Sigmoid colon (tissue), 7 donors: ENCODE results near the gene FHIP1B. TPM values are rescaled to one million over a fixed set of nuclear protein-coding genes. Genes with fewer than 3 reads are reported as not detected.

Source experiments
- DNase-seq: peaks from one replicate; pipeline ENCODE4 v3.0.0-alpha.2; 2019
- H3K27ac ChIP-seq, 4 donors: fragments of 200-600 bp; sonication (generic); one replicate each; pipeline ENCODE4 v1.5.1; 2016 to 2019; ENCODE audit warnings: mild to moderate bottlenecking in 1 of 4
- H3K27me3 ChIP-seq, 3 donors: fragments of 200-600 bp; sonication (generic); one replicate each; pipeline ENCODE4 v1.5.1; 2019; ENCODE audit warnings: mild to moderate bottlenecking in 1 of 3
- H3K36me3 ChIP-seq, 4 donors: fragments of 200-600 bp; sonication (generic); one replicate each; pipeline ENCODE4 v1.5.1; 2016 to 2019
- H3K4me1 ChIP-seq, 4 donors: fragments of 200-600 bp; sonication (generic); one replicate each; pipeline ENCODE4 v1.5.1; 2017 to 2019
- H3K4me3 ChIP-seq, 4 donors: fragments of 200-600 bp; sonication (generic); one replicate each; pipeline ENCODE4 v1.5.1; 2017 to 2019; ENCODE audit warnings: mild to moderate bottlenecking in 2 of 4, moderate library complexity in 1 of 4
- H3K9me3 ChIP-seq, 4 donors: fragments of 200-600 bp in 3 of 4; sonication (generic) in 3 of 4; one replicate each; pipeline versions ENCODE4 v1.5.1 to v1.6.1; 2013 to 2019
- CTCF ChIP-seq, 4 experiments: fragments of 450-650 bp in 3 of 4; fragments of 200-600 bp in 1 of 4; IDR thresholded peaks; one replicate each; pipeline ENCODE4 v1.5.1; 2016 to 2019; ENCODE audit warnings: antibody characterized with exemption in 4 of 4, mild to moderate bottlenecking in 3 of 4, moderate library complexity in 2 of 4
- EP300 ChIP-seq, 4 donors: sonication (generic); formaldehyde crosslinking; IDR thresholded peaks; one replicate each; pipeline ENCODE4 v1.6.1; 2017; ENCODE audit warnings: antibody characterized with exemption in 4 of 4
- POLR2A ChIP-seq, 2 donors: fragments of 450-650 bp; IDR thresholded peaks; one replicate each; pipeline ENCODE4 v1.6.1; 2016; ENCODE audit warnings: antibody characterized with exemption in 2 of 2, mild to moderate bottlenecking in 2 of 2, moderate library complexity in 2 of 2
- POLR2AphosphoS5 ChIP-seq, 4 donors: sonication (generic); formaldehyde crosslinking; IDR thresholded peaks; one replicate each; pipeline ENCODE4 v1.6.1; 2017; ENCODE audit warnings: antibody characterized with exemption in 4 of 4
- WGBS, 2 donors: extraction: QIAGEN DNeasy Blood & Tissue Kit; methylation state at CpG; one replicate each; pipeline ENCODE4 v1.1.7; 2013; 5-methylcytosine and 5-hydroxymethylcytosine counted together
- intact Hi-C: fragments of 100-400 bp; cut with DNase I; formaldehyde crosslinking; loops from one replicate; pipeline ENCODE4 v1.15.1; 2023
- polyA plus RNA-seq, 3 donors: library from polyadenylated mRNA; stranded (reverse); fragments of 200-250 nt; gene quantifications; one replicate each; pipeline ENCODE4 v1.2.3, GENCODE V29; 2013
- total RNA-seq, 4 donors: library from RNA; depleted of rRNA; stranded (reverse); fragments of >200 nt; gene quantifications; one replicate each; pipeline ENCODE4 v1.1.0, GENCODE V29; 2016
- donor health status: healthy with polysubstance abuse.
- donor health status: Bipolar disorder and iron deficiency.
- donor health status: healthy.

Gene FHIP1B
- total and polyA plus RNA-seq, 7 donors, result 21.6 to 89.0 (median 49.2) TPM

- no peaks in the 10 kb centered on the region for H3K27me3 ChIP-seq
- no peak for TF ChIP-seq POLR2AphosphoS5 (IDR thresholded peaks at IDR 0.05)
- TF ChIP-seq CTCF (IDR thresholded peaks at IDR 0.05), result no peak
- no peak for TF ChIP-seq EP300 (IDR thresholded peaks at IDR 0.05)
- TF ChIP-seq POLR2A (IDR thresholded peaks at IDR 0.05), result no peak
- no peak overlapping the region for H3K4me3 ChIP-seq
- H3K27ac ChIP-seq, result no peak overlapping the region
- H3K9me3 ChIP-seq, result no peaks in the 10 kb centered on the region
- DNase-seq, result no peak
- peaks cover 19 to 55% (median 34%) of the 10 kb centered on the region in 4 donors for H3K36me3 ChIP-seq
- 95 to 97% methylated on average over 17 of the region's 17 CpGs for WGBS, 2 donors
- peaks cover 0 to 22% (median 12%) of the 10 kb centered on the region in 4 donors for H3K4me1 ChIP-seq
- intact Hi-C loops, result no loop called here
Measured at GRCh38 chr11:6223854-6224253, 10.6 kb downstream of the FHIP1B start.

DNA sequence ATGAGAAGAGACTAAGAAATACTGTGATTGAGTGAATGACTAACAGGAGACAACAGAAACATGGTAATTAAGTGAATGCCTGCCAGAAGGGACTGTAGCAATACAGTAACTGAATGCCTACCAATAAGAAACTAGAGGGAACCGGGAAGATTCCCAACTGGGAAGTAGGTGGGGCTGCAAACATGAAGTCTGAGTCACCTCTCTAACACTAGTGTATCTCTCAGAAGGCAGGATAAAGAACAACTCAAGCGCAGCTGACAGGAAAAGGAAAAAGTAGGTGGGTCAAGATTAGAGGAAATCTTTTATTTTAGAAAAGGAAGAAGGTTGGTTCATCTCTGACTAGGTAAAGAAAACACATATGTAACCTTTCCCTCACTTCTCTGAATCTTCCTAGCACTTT is 15.1 kb downstream of the FHIP1B start:
- Histone ChIP-seq H3K27me3 (no peaks in the 10 kb centered on the region), H3K4me3 (no peak overlapping the region), H3K4me1 (peaks cover 0 to 3% (median 0%) of the 10 kb centered on the region in 4 donors), H3K9me3 (no peaks in the 10 kb centered on the region), H3K36me3 (peaks cover 43 to 93% (median 63%) of the 10 kb centered on the region in 4 donors), H3K27ac (peak overlapping the region in 1 of 4 donors; percentile 34)
- TF ChIP-seq EP300 (IDR thresholded peaks at IDR 0.05) (no peak), POLR2A (IDR thresholded peaks at IDR 0.05) (no peak), POLR2AphosphoS5 (IDR thresholded peaks at IDR 0.05) (no peak), CTCF (IDR thresholded peaks at IDR 0.05) (no peak)
- WGBS, 2 donors, result 16 to 45% methylated on average over 2 of the region's 2 CpGs
- DNase-seq, result no peak
- intact Hi-C loops, result no loop called here

DNA sequence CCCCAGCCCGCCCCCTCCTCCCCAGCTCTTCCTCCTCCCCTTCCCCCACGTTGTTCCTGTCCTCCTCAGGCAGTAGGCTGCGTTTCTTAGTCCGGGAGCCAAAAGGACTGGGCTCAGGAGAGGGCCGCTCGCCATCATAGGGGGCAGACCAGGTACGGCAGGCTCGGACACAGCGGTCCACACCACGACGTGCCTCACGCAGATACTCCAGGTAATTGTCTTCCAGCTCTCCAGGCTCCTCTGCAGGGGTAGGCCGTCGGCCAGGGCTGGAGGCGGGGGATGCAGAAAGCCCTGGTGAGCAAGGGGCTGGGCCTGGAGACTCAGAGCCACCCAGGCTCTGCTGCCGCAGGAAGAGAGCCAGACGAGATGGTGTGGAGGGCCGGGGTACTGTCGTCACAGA is 16.7 kb downstream of the FHIP1B start:
- no peak for DNase-seq
- no peaks in the 10 kb centered on the region for H3K9me3 ChIP-seq
- 93 to 95% methylated on average over 19 of the region's 19 CpGs for WGBS, 2 donors
- intact Hi-C loops, result no loop called here
- H3K36me3 ChIP-seq, result peaks cover 30 to 93% (median 51%) of the 10 kb centered on the region in 4 donors
- H3K4me3 ChIP-seq, result no peak overlapping the region
- no peak for TF ChIP-seq POLR2A (IDR thresholded peaks at IDR 0.05)
- no peaks in the 10 kb centered on the region for H3K27me3 ChIP-seq
- H3K27ac ChIP-seq, result no peak overlapping the region
- no peaks in the 10 kb centered on the region for H3K4me1 ChIP-seq

DNA sequence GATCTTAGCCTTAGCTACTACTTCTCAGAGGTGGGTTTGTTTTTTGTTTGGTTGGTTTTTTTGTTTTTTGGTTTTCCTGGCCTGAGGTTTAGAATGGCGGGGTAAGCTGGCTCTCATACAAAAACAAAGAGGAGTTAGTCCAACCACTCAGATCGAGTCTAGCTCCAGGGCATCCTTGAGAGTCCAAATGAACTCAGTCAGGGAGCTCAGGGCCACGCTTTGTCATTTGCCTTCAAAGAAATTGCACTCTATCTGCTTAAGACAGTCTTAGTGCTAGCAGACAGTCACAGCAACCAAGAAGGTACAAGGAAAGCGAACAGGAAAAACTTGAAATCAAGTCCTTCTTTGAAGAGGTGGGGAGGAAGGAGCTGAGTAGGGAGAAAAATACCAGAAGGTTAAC is 17.9 kb downstream of the FHIP1B start:
- Histone ChIP-seq H3K27me3 (no peaks in the 10 kb centered on the region), H3K4me3 (no peak overlapping the region), H3K9me3 (no peaks in the 10 kb centered on the region), H3K36me3 (peaks cover 24 to 93% (median 45%) of the 10 kb centered on the region in 4 donors), H3K4me1 (no peaks in the 10 kb centered on the region), H3K27ac (no peak overlapping the region)
- DNase-seq, result no peak
- TF ChIP-seq EP300 (IDR thresholded peaks at IDR 0.05), result no peak
- TF ChIP-seq POLR2AphosphoS5 (IDR thresholded peaks at IDR 0.05), result no peak
- no peak for TF ChIP-seq CTCF (IDR thresholded peaks at IDR 0.05)
- no peak for TF ChIP-seq POLR2A (IDR thresholded peaks at IDR 0.05)
- intact Hi-C loops, result no loop called here
- 92 to 95% methylated on average over 4 of the region's 4 CpGs for WGBS, 2 donors

- intact Hi-C loops, result no loop called here
- 96 to 97% methylated on average over 10 of the region's 10 CpGs for WGBS, 2 donors
- TF ChIP-seq CTCF (IDR thresholded peaks at IDR 0.05) (no peak), EP300 (IDR thresholded peaks at IDR 0.05) (no peak), POLR2A (IDR thresholded peaks at IDR 0.05) (no peak), POLR2AphosphoS5 (IDR thresholded peaks at IDR 0.05) (no peak)
- no peaks in the 10 kb centered on the region for H3K27me3 ChIP-seq
- peaks cover 24 to 95% (median 54%) of the 10 kb centered on the region in 4 donors for H3K36me3 ChIP-seq
- no peaks in the 10 kb centered on the region for H3K4me1 ChIP-seq
- H3K4me3 ChIP-seq, result no peak overlapping the region
- H3K9me3 ChIP-seq, result no peaks in the 10 kb centered on the region
- H3K27ac ChIP-seq, result no peak overlapping the region
- no peak for DNase-seq
Measured at GRCh38 chr11:6214530-6214929, 19.9 kb downstream of the FHIP1B start.
